Osteoblast (primary cell): Measurements from ENCODE around the gene ANAPC4. TPM values are rescaled to one million over a fixed set of nuclear protein-coding genes. Genes with fewer than 3 reads are reported as not detected.

Source experiments
- DNase-seq: peaks from one replicate; pipeline ENCODE4 v3.0.0; 2011; ENCODE audit warnings: low spot score, mixed read lengths; ENCODE audit not compliant: insufficient read length; ENCODE audit errors: missing footprints
- H2AFZ ChIP-seq: 2 replicates; pipeline ENCODE4 v1.6.0; 2011; ENCODE audit warnings: mild to moderate bottlenecking, low read length
- H3K27ac ChIP-seq: 2 replicates; pipeline ENCODE4 v1.5.1; 2011; ENCODE audit warnings: mild to moderate bottlenecking, low read depth, low read length, moderate library complexity
- H3K27me3 ChIP-seq: 2 replicates; pipeline ENCODE4 v1.6.0; 2012; ENCODE audit warnings: mild to moderate bottlenecking, control low read depth, inconsistent platforms, low read length, moderate library complexity; ENCODE audit not compliant: insufficient read depth
- H3K36me3 ChIP-seq: 2 replicates; pipeline ENCODE4 v1.5.1; 2011; ENCODE audit warnings: mild to moderate bottlenecking, low read length, control low read depth, moderate library complexity; ENCODE audit not compliant: insufficient read depth
- H3K4me1 ChIP-seq: 2 replicates; pipeline ENCODE4 v1.5.1; 2011; ENCODE audit warnings: mild to moderate bottlenecking, low read length, control low read depth, moderate library complexity; ENCODE audit not compliant: insufficient read depth
- H3K4me2 ChIP-seq: 2 replicates; pipeline ENCODE4 v1.6.0; 2011; ENCODE audit warnings: mild to moderate bottlenecking, low read length; ENCODE audit not compliant: insufficient read depth
- H3K4me3 ChIP-seq: fragments of 200-600 bp; sonication (generic); 3 replicates; pipeline ENCODE4 v1.5.1; 2012; ENCODE audit warnings: mild to moderate bottlenecking, low read length, inconsistent platforms; ENCODE audit not compliant: insufficient read depth
- H3K79me2 ChIP-seq: 2 replicates; pipeline ENCODE4 v1.6.0; 2012; ENCODE audit warnings: mild to moderate bottlenecking, low read length, control low read depth, inconsistent platforms; ENCODE audit not compliant: insufficient read depth
- H3K9me3 ChIP-seq: 2 replicates; pipeline ENCODE4 v1.5.1; 2011; ENCODE audit warnings: low read depth, low read length, control low read depth
- H4K20me1 ChIP-seq: 2 replicates; pipeline ENCODE4 v1.6.0; 2012; ENCODE audit warnings: mild to moderate bottlenecking, low read length, control low read depth; ENCODE audit not compliant: insufficient read depth
- CTCF ChIP-seq: IDR thresholded peaks from 2 replicates; pipeline ENCODE4 v1.5.1; 2011; ENCODE audit warnings: mild to moderate bottlenecking, low read depth, low read length, moderate library complexity; ENCODE audit errors: extremely low read depth
- total RNA-seq: library from RNA; depleted of rRNA; stranded (reverse); fragments of >200 nt; gene quantifications from 2 replicates; pipeline ENCODE4 v1.2.3, GENCODE V29; 2012

Gene ANAPC4
- total RNA-seq, 1 donor, result 28.2 TPM

GRCh38 chr4:25437926-25438325 is 60.9 kb downstream of the ANAPC4 start:
- Histone ChIP-seq H4K20me1 (no peaks in the 10 kb centered on the region), H3K27me3 (no peaks in the 10 kb centered on the region), H3K9me3 (no peaks in the 10 kb centered on the region), H3K79me2 (no peaks in the 10 kb centered on the region), H3K4me2 (no peak overlapping the region), H2AFZ (no peak overlapping the region), H3K4me1 (no peaks in the 10 kb centered on the region), H3K27ac (no peak overlapping the region), H3K4me3 (no peak overlapping the region), H3K36me3 (no peaks in the 10 kb centered on the region)
- TF ChIP-seq CTCF, result no peak
- no peak for DNase-seq

GRCh38 chr4:25439918-25440477 is 62.9 kb downstream of the ANAPC4 start:
- H3K4me1 ChIP-seq, result no peaks in the 10 kb centered on the region
- H3K79me2 ChIP-seq, result no peaks in the 10 kb centered on the region
- peak; percentile 95 for TF ChIP-seq CTCF
- H3K4me2 ChIP-seq, result no peak overlapping the region
- no peaks in the 10 kb centered on the region for H3K9me3 ChIP-seq
- H3K4me3 ChIP-seq, result no peak overlapping the region
- no peaks in the 10 kb centered on the region for H4K20me1 ChIP-seq
- no peaks in the 10 kb centered on the region for H3K27me3 ChIP-seq
- no peaks in the 10 kb centered on the region for H3K36me3 ChIP-seq
- no peak overlapping the region for H3K27ac ChIP-seq
- H2AFZ ChIP-seq, result no peak overlapping the region
- DNase-seq, result peak; percentile 86

GRCh38 chr4:25440478-25441030 is 63.5 kb downstream of the ANAPC4 start:
- Histone ChIP-seq H3K4me2 (no peak overlapping the region), H3K36me3 (no peaks in the 10 kb centered on the region), H3K9me3 (no peaks in the 10 kb centered on the region), H3K4me1 (no peaks in the 10 kb centered on the region), H3K79me2 (no peaks in the 10 kb centered on the region), H3K27me3 (no peaks in the 10 kb centered on the region), H3K4me3 (no peak overlapping the region), H3K27ac (no peak overlapping the region), H4K20me1 (no peaks in the 10 kb centered on the region), H2AFZ (no peak overlapping the region)
- no peak for DNase-seq
- TF ChIP-seq CTCF, result no peak

- H2AFZ ChIP-seq, result no peak overlapping the region
These were observed 64.6 kb downstream of the ANAPC4 start for GRCh38 chr4:25441519-25442117.

More at GRCh38 chr4:25441519-25442117, 64.6 kb downstream of the ANAPC4 start:
- Histone ChIP-seq H3K79me2 (no peaks in the 10 kb centered on the region), H4K20me1 (no peaks in the 10 kb centered on the region), H3K4me3 (no peak overlapping the region), H3K4me1 (no peaks in the 10 kb centered on the region), H3K4me2 (no peak overlapping the region), H3K27ac (no peak overlapping the region), H3K27me3 (no peaks in the 10 kb centered on the region), H3K36me3 (no peaks in the 10 kb centered on the region), H3K9me3 (no peaks in the 10 kb centered on the region)
- peak; percentile 83 for DNase-seq
- TF ChIP-seq CTCF, result peak; percentile 89
